ENCODE results near the gene FKBP8.

FKBP8 gene

GRCh38 chr19:18520848-18521691 is 22.3 kb downstream of the FKBP8 start:
- DNase-seq: no peak

- DNase-seq: peak; percentile 52
Observed at GRCh38 chr19:18519962-18520847, 23.2 kb downstream of the FKBP8 start.

- no peak for DNase-seq
Observed at GRCh38 chr19:18518639-18519038, 24.7 kb downstream of the FKBP8 start.

GRCh38 chr19:18517606-18518005 is 25.8 kb downstream of the FKBP8 start:
- no peak for DNase-seq

GRCh38 chr19:18515959-18516358 is 27.4 kb downstream of the FKBP8 start:
- no peak for DNase-seq

- DNase-seq: peak; percentile 45
Observed at GRCh38 chr19:18514800-18515682, 28.3 kb downstream of the FKBP8 start.

- no peak for DNase-seq
Observed at GRCh38 chr19:18513868-18514267, 29.5 kb downstream of the FKBP8 start.

GRCh38 chr19:18510216-18510615 is 33.2 kb downstream of the FKBP8 start:
- no peak for DNase-seq

GRCh38 chr19:18508585-18508984 is 34.8 kb downstream of the FKBP8 start:
- DNase-seq: no peak

GRCh38 chr19:18507727-18508440 is 35.5 kb downstream of the FKBP8 start:
- no peak for DNase-seq

- DNase-seq: no peak
Observed at GRCh38 chr19:18507021-18507726, 36.2 kb downstream of the FKBP8 start.

- DNase-seq: no peak
Observed at GRCh38 chr19:18506101-18506930, 37.1 kb downstream of the FKBP8 start.

GRCh38 chr19:18504886-18505610 is 38.3 kb downstream of the FKBP8 start:
- no peak for DNase-seq

GRCh38 chr19:18503971-18504885 is 39.1 kb downstream of the FKBP8 start:
- DNase-seq: no peak

GRCh38 chr19:18503337-18503970 is 39.9 kb downstream of the FKBP8 start:
- DNase-seq: no peak

GRCh38 chr19:18502638-18503294 is 40.6 kb downstream of the FKBP8 start:
- DNase-seq: no peak

GRCh38 chr19:18502246-18502637 is 41.1 kb downstream of the FKBP8 start:
- DNase-seq: no peak

GRCh38 chr19:18501832-18502231 is 41.5 kb downstream of the FKBP8 start:
- no peak for DNase-seq

Data from T-helper 9 cell (primary cell).